ENCODE data around the gene SNORC. TPM values are rescaled to one million over a fixed set of nuclear protein-coding genes. Genes with fewer than 3 reads are reported as not detected.

The SNORC gene
- total and polyA plus RNA-seq, 10 of the 15 experiments (the other 5 are each of a cell fraction or from before 2014, with no cell fraction given) = 0.04 to 0.74 (median 0.45) TPM; not detected in 4

DNA sequence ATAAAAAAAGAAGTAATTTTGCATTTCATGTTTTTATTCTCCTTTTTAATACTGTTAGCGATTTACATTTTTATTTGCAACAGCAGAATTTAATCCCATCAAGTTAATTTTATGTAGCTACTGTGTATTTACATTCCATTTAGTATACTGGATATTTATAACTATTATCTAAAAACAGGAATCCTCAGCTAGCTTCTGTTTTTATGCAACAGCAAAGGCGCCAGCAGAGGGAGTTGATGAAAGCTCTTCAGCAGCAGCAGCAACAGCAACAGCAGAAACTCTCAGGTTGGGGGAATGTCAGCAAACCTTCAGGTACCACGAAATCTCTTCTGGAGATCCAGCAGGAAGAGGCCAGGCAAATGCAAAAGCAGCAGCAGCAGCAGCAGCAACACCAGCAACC, 26.2 kb upstream of the SNORC start:
- WGBS (ENCODE audit: insufficient coverage, insufficient replicate concordance, low lambda C conversion rate, missing lambda C conversion rate) = 88% methylated on average over 3 of the region's 3 CpGs
- ATAC-seq (no peak), DNase-seq (ENCODE audit: low read depth, low spot score) (no peak), FAIRE-seq (no peak)
- Histone ChIP-seq H3K4me1 (ENCODE audit: control insufficient read depth, insufficient read depth, low read length) (peaks cover 2% of the 10 kb centered on the region; the same call in 1 of the 2 replicates), H3K27me3 (replicated peaks in 1 of 2; ENCODE audit: control insufficient read depth in 2 of 2, insufficient read depth in 2 of 2, low read length in 1 of 2) (no peaks in the 10 kb centered on the region), H3K4me2 (ENCODE audit: control insufficient read depth, insufficient read depth) (no peak overlapping the region), H3K9me3 (replicated peaks; ENCODE audit: control insufficient read depth, insufficient read depth, low read length) (no peaks in the 10 kb centered on the region), H3K36me3 (ENCODE audit: control insufficient read depth in 2 of 2, insufficient read depth in 2 of 2, low read length in 1 of 2) (peaks cover 8 to 22% of the 10 kb centered on the region in 2 experiments), H3K27ac (ENCODE audit: control insufficient read depth, insufficient read depth) (no peak overlapping the region), H3K4me3 (no peak overlapping the region), H2AFZ (ENCODE audit: control insufficient read depth, low read depth, low read length) (no peak overlapping the region), H4K20me1 (ENCODE audit: control insufficient read depth, insufficient read depth) (no peaks in the 10 kb centered on the region), H3K79me2 (ENCODE audit: control insufficient read depth, insufficient read depth, low read length) (no peaks in the 10 kb centered on the region), H3K9ac (ENCODE audit: control insufficient read depth, insufficient read depth, low read length) (no peak overlapping the region)
- in situ Hi-C loops (cut with MboI) (no loop called here), intact Hi-C loops (cut with micrococcal nuclease; ENCODE audit: unreplicated experiment) (no loop called here)
- POLR2A ChIA-PET = interaction anchor here (0.6 kb wide), 1 partner anchor 10 kb away, joined by 3 read pairs; no protein-coding TSS in a partner anchor
- CTCF ChIA-PET = interaction anchor here (0.5 to 1.8 kb wide), 4 partner anchors 9 to 216 kb away, joined by 3 to 8 read pairs (median 4); partner anchors contain the start of gene INPP5D
- SMC1A ChIA-PET (ENCODE audit: uncharacterized antibody, unreplicated experiment) = interaction anchor here (0.8 to 2.3 kb wide), 3 partner anchors 9 to 185 kb away, joined by 3 to 11 read pairs (median 4); no protein-coding TSS in a partner anchor
- RAD21 ChIA-PET (ENCODE audit: unreplicated experiment) = interaction anchor here (0.6 kb wide), 1 partner anchor 127 kb away, joined by 3 read pairs; no protein-coding TSS in a partner anchor
- BruUV-seq (replicated peaks) = no TSS peak
- TF ChIP-seq RAD51 (IDR thresholded peaks at IDR 0.05) (no peak), SMAD1 (IDR thresholded peaks at IDR 0.05; ENCODE audit: low read depth, partially characterized antibody) (no peak)

DNA sequence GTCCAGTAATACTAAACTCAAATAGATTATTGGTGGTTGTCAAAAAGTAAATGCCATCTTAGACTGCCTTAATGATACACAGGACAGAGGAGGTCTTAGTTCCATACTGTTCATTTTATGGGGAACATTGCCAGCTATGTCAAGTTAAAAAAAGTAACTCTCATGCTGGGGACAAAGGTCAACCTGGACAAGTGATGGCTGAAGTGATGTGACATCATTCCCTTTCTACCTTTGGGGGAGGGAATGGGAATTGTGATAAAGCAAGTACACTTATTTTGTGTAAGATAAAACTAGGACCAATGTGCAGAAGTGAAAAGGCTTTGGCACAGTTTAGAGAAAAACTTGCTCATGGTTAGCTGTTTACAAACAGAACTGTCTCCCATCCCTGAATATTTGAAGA, 24.0 kb upstream of the SNORC start:
- in situ Hi-C loops (cut with MboI) = no loop called here
- FAIRE-seq (no peak), DNase-seq (ENCODE audit: low read depth, low spot score) (no peak), ATAC-seq (no peak)
- H3K9me3 ChIP-seq (replicated peaks; ENCODE audit: control insufficient read depth, insufficient read depth, low read length) = no peaks in the 10 kb centered on the region
- no peak overlapping the region for H2AFZ ChIP-seq (ENCODE audit: control insufficient read depth, low read depth, low read length)
- no peak overlapping the region for H3K4me2 ChIP-seq (ENCODE audit: control insufficient read depth, insufficient read depth)
- H3K27me3 ChIP-seq (replicated peaks in 1 of 2; ENCODE audit: control insufficient read depth in 2 of 2, insufficient read depth in 2 of 2, low read length in 1 of 2) = no peaks in the 10 kb centered on the region
- H3K9ac ChIP-seq (ENCODE audit: control insufficient read depth, insufficient read depth, low read length) = no peak overlapping the region
- no peaks in the 10 kb centered on the region for H4K20me1 ChIP-seq (ENCODE audit: control insufficient read depth, insufficient read depth)
- POLR2A ChIA-PET = no interaction called here
- intact Hi-C loops (cut with micrococcal nuclease; ENCODE audit: unreplicated experiment) = no loop called here
- BruUV-seq (replicated peaks) = no TSS peak
- no peaks in the 10 kb centered on the region for H3K79me2 ChIP-seq (ENCODE audit: control insufficient read depth, insufficient read depth, low read length)
- CTCF ChIA-PET = no interaction called here
- SMC1A ChIA-PET (ENCODE audit: uncharacterized antibody, unreplicated experiment) = no interaction called here
- no peak overlapping the region for H3K4me3 ChIP-seq
- H3K27ac ChIP-seq (ENCODE audit: control insufficient read depth, insufficient read depth) = no peak overlapping the region
- peaks cover 9 to 23% of the 10 kb centered on the region in 2 experiments; a peak in 3 of 4 replicates for H3K36me3 ChIP-seq (ENCODE audit: control insufficient read depth in 2 of 2, insufficient read depth in 2 of 2, low read length in 1 of 2)
- TF ChIP-seq, protein P1, sequence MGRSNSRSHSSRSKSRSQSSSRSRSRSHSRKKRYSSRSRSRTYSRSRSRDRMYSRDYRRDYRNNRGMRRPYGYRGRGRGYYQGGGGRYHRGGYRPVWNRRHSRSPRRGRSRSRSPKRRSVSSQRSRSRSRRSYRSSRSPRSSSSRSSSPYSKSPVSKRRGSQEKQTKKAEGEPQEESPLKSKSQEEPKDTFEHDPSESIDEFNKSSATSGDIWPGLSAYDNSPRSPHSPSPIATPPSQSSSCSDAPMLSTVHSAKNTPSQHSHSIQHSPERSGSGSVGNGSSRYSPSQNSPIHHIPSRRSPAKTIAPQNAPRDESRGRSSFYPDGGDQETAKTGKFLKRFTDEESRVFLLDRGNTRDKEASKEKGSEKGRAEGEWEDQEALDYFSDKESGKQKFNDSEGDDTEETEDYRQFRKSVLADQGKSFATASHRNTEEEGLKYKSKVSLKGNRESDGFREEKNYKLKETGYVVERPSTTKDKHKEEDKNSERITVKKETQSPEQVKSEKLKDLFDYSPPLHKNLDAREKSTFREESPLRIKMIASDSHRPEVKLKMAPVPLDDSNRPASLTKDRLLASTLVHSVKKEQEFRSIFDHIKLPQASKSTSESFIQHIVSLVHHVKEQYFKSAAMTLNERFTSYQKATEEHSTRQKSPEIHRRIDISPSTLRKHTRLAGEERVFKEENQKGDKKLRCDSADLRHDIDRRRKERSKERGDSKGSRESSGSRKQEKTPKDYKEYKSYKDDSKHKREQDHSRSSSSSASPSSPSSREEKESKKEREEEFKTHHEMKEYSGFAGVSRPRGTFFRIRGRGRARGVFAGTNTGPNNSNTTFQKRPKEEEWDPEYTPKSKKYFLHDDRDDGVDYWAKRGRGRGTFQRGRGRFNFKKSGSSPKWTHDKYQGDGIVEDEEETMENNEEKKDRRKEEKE (IDR thresholded peaks at IDR 0.05) = no peak
- TF ChIP-seq SUPT20H (IDR thresholded peaks at IDR 0.05; ENCODE audit: borderline replicate concordance, control insufficient read depth, low read depth, low read length) (no peak), MXI1 (IDR thresholded peaks at IDR 0.05; ENCODE audit: low read depth, low read length) (no peak), FOS (IDR thresholded peaks at IDR 0.05; ENCODE audit: borderline replicate concordance, extremely low read depth, insufficient read length) (no peak), HDAC6 (IDR thresholded peaks at IDR 0.05; ENCODE audit: unreplicated experiment) (no peak), NR2C2 (IDR thresholded peaks at IDR 0.05; ENCODE audit: borderline replicate concordance, control insufficient read depth, insufficient read length, low read depth) (no peak)
- TF ChIP-seq, protein P2, sequence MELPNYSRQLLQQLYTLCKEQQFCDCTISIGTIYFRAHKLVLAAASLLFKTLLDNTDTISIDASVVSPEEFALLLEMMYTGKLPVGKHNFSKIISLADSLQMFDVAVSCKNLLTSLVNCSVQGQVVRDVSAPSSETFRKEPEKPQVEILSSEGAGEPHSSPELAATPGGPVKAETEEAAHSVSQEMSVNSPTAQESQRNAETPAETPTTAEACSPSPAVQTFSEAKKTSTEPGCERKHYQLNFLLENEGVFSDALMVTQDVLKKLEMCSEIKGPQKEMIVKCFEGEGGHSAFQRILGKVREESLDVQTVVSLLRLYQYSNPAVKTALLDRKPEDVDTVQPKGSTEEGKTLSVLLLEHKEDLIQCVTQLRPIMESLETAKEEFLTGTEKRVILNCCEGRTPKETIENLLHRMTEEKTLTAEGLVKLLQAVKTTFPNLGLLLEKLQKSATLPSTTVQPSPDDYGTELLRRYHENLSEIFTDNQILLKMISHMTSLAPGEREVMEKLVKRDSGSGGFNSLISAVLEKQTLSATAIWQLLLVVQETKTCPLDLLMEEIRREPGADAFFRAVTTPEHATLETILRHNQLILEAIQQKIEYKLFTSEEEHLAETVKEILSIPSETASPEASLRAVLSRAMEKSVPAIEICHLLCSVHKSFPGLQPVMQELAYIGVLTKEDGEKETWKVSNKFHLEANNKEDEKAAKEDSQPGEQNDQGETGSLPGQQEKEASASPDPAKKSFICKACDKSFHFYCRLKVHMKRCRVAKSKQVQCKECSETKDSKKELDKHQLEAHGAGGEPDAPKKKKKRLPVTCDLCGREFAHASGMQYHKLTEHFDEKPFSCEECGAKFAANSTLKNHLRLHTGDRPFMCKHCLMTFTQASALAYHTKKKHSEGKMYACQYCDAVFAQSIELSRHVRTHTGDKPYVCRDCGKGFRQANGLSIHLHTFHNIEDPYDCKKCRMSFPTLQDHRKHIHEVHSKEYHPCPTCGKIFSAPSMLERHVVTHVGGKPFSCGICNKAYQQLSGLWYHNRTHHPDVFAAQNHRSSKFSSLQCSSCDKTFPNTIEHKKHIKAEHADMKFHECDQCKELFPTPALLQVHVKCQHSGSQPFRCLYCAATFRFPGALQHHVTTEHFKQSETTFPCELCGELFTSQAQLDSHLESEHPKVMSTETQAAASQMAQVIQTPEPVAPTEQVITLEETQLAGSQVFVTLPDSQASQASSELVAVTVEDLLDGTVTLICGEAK (IDR thresholded peaks at IDR 0.05; ENCODE audit: borderline replicate concordance) = no peak
- no peaks in the 10 kb centered on the region for H3K4me1 ChIP-seq (ENCODE audit: control insufficient read depth, insufficient read depth, low read length)
- RAD21 ChIA-PET (ENCODE audit: unreplicated experiment) = no interaction called here

Measured in GM12878 (cell line).